Measurements from ENCODE around the gene ZNF555.
"Not testable (repeated sequence)": the region's sequence is repeated elsewhere in the genome, so short reads cannot be mapped to it uniquely, and the experiment has no call there.

The ZNF555 gene

GRCh38 chr19:2840794-2841791 lies at the start of gene ZNF555:
Gene ZNF555 (plus strand): TSS chr19:2841475. CDS start chr19:2841573, 98 bp downstream.
- TF ChIP-seq, protein P1, sequence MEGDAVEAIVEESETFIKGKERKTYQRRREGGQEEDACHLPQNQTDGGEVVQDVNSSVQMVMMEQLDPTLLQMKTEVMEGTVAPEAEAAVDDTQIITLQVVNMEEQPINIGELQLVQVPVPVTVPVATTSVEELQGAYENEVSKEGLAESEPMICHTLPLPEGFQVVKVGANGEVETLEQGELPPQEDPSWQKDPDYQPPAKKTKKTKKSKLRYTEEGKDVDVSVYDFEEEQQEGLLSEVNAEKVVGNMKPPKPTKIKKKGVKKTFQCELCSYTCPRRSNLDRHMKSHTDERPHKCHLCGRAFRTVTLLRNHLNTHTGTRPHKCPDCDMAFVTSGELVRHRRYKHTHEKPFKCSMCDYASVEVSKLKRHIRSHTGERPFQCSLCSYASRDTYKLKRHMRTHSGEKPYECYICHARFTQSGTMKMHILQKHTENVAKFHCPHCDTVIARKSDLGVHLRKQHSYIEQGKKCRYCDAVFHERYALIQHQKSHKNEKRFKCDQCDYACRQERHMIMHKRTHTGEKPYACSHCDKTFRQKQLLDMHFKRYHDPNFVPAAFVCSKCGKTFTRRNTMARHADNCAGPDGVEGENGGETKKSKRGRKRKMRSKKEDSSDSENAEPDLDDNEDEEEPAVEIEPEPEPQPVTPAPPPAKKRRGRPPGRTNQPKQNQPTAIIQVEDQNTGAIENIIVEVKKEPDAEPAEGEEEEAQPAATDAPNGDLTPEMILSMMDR (conservative IDR thresholded peaks at IDR 0.05; ENCODE audit: low read depth, low read length) = peak; percentile 49
- H3K4me3 ChIP-seq (ENCODE audit: low read length) = peak within 1 kb of the TSS; percentile 71
- DNase-seq (ENCODE audit: low read depth) = peak; percentile 98

DNA sequence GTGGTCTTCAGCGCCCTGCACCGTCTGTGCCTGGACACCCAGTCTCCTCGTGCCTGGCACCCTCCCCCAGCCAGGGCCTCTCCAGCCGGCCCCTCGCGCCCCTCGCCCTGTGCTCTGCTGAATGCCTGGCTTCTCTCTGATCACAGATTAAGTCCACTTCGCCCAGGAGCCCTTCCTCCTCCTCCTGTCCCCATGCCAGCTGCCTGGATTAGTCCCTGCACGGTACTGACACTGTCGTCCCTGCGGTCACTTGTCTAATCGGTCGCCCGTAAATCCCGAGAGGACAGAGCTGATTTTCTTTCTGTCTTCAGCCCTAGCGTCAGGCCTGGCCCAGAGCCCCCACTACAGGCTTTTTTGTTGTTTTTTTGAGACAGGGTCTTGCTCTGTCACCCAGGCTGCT lies 49.4 kb upstream of the ZNF555 start:
- peak; percentile 70 for DNase-seq (ENCODE audit: low read depth)
- no peak overlapping the region for H3K4me3 ChIP-seq (ENCODE audit: low read length)
- TF ChIP-seq, protein P1 (conservative IDR thresholded peaks at IDR 0.05; ENCODE audit: low read depth, low read length) = no peak

GRCh38 chr19:2792666-2793065 lies 48.6 kb upstream of the ZNF555 start:
- not testable (repeated sequence) for DNase-seq (ENCODE audit: low read depth); H3K4me3 ChIP-seq (ENCODE audit: low read length)

DNA sequence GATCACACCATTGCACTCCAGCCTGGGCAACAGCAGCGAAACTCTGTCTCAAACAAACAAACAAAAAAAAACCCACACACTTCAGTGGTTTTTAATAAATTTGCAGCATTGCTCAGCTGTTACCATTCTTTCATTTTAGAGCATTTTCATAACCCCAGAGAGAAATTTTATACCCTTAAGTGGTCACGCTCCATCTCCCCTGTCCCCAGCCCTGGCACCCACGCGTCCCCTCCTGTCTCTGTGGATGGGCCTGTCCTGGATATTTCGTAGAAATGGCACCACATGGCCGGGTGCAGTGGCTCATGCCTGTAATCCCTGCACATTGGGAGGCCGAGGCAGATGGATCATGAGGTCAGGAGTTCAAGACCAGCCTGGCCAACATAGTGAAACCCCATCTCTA lies 48.1 kb upstream of the ZNF555 start:
- no peak overlapping the region for H3K4me3 ChIP-seq (ENCODE audit: low read length)
- no peak for DNase-seq (ENCODE audit: low read depth)
- TF ChIP-seq, protein P1 (conservative IDR thresholded peaks at IDR 0.05; ENCODE audit: low read depth, low read length) = no peak

GRCh38 chr19:2793577-2793976 lies 47.7 kb upstream of the ZNF555 start:
- H3K4me3 ChIP-seq (ENCODE audit: low read length) = no peak overlapping the region
- DNase-seq (ENCODE audit: low read depth) = no peak
- TF ChIP-seq, protein P1 (conservative IDR thresholded peaks at IDR 0.05; ENCODE audit: low read depth, low read length) = no peak

- no peak overlapping the region for H3K4me3 ChIP-seq (ENCODE audit: low read length)
- DNase-seq (ENCODE audit: low read depth) = no peak
- TF ChIP-seq, protein P1 (conservative IDR thresholded peaks at IDR 0.05; ENCODE audit: low read depth, low read length) = no peak
Measured at GRCh38 chr19:2795827-2796658, 45.2 kb upstream of the ZNF555 start.

DNA sequence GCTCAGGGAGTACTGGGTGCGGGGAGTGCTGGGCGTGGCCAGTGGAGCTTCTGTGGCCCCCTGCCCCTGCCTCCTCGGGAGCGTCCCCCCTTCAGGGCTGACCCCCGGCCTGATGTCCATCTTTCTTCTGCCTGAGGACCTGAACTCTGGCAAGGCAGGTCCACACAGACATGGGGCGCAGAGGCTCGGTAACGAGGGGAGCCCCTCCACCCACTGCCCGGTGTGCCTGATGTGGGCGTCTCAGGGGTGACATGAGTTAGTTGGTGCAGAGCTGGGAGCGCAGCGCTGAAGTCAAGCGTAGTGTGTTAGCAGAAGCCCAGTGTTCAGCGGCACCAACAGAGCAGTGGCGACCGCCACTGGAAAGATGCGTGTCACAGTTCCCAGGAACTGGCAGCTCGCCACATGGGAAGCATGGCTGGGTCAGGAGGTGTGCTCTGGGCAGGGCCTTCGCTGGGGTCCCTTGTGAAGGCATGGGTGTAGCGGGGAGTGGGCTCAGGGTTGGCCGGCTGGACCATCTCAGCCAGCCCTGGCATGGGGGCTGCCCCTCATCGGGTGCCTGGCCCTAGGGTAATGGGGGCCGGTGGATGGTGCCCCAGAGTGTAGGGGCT lies 44.5 kb upstream of the ZNF555 start:
- DNase-seq (ENCODE audit: low read depth) = no peak
- TF ChIP-seq, protein P1 (conservative IDR thresholded peaks at IDR 0.05; ENCODE audit: low read depth, low read length) = no peak
- H3K4me3 ChIP-seq (ENCODE audit: low read length) = no peak overlapping the region
